Measurements from ENCODE around the gene ZNF48.

ZNF48 gene

GRCh38 chr16:30445408-30446202, 50.4 kb downstream of the ZNF48 start, which contains the start of gene SEPHS2:
TSS of gene SEPHS2 (minus strand) at chr16:30445874. CDS start at chr16:30445727, 147 bp downstream.
- Histone ChIP-seq H3K27me3 (peaks cover 0 to 6% of the 10 kb centered on the region in 2 donors), H3K9me3 (no peaks in the 10 kb centered on the region), H3K27ac (peak within 1 kb of the TSS; percentile 92 to 93), H3K4me1 (peaks cover 0 to 23% (median 15%) of the 10 kb centered on the region in 4 donors), H3K36me3 (peaks cover 0 to 15% (median 10%) of the 10 kb centered on the region in 3 donors), H3K4me3 (peak within 1 kb of the TSS; percentile 75 to 94)
- peak in 1 of 2 experiments; percentile 39 for TF ChIP-seq CTCF (IDR thresholded peaks at IDR 0.05)
- intact Hi-C loops (cut with DNase I; ENCODE audit: low total_unique reads) = loop anchor here (5.0 kb wide), 1 partner anchor 82 kb away; the partner anchor contains the start of gene ZNF768
- DNase-seq = peak; percentile 99 to 100

GRCh38 chr16:30446203-30446595, 51.0 kb downstream of the ZNF48 start:
- Histone ChIP-seq H3K36me3 (peaks cover 0 to 15% (median 10%) of the 10 kb centered on the region in 3 donors), H3K27me3 (peaks cover 0 to 6% of the 10 kb centered on the region in 2 donors), H3K4me1 (peaks cover 0 to 23% (median 15%) of the 10 kb centered on the region in 4 donors), H3K9me3 (no peaks in the 10 kb centered on the region), H3K27ac (peak overlapping the region; percentile 92 to 93), H3K4me3 (peak overlapping the region; percentile 75 to 94)
- TF ChIP-seq CTCF (IDR thresholded peaks at IDR 0.05) = no peak
- DNase-seq = no peak
- intact Hi-C loops (cut with DNase I; ENCODE audit: low total_unique reads) = loop anchor here (5.0 kb wide), 1 partner anchor 81 kb away; the partner anchor contains the start of gene ZNF768

GRCh38 chr16:30447512-30448226, 52.4 kb downstream of the ZNF48 start:
- Histone ChIP-seq H3K4me1 (peaks cover 0 to 23% (median 15%) of the 10 kb centered on the region in 4 donors), H3K27ac (no peak overlapping the region), H3K27me3 (peaks cover 0 to 6% of the 10 kb centered on the region in 2 donors), H3K4me3 (no peak overlapping the region), H3K36me3 (peaks cover 0 to 12% (median 10%) of the 10 kb centered on the region in 3 donors), H3K9me3 (no peaks in the 10 kb centered on the region)
- intact Hi-C loops (cut with DNase I; ENCODE audit: low total_unique reads) = loop anchor here (5.0 kb wide), 1 partner anchor 80 kb away; the partner anchor contains the start of gene ZNF768
- no peak for DNase-seq
- no peak for TF ChIP-seq CTCF (IDR thresholded peaks at IDR 0.05)

GRCh38 chr16:30449116-30449435, 53.9 kb downstream of the ZNF48 start:
- H3K9me3 ChIP-seq = no peaks in the 10 kb centered on the region
- H3K27ac ChIP-seq = no peak overlapping the region
- H3K36me3 ChIP-seq = no peaks in the 10 kb centered on the region
- no peak for DNase-seq
- TF ChIP-seq CTCF (IDR thresholded peaks at IDR 0.05) = no peak
- peaks cover 0 to 6% of the 10 kb centered on the region in 2 donors for H3K27me3 ChIP-seq
- H3K4me3 ChIP-seq = no peak overlapping the region
- intact Hi-C loops (cut with DNase I; ENCODE audit: low total_unique reads) = loop anchor here (5.0 kb wide), 1 partner anchor 78 kb away; the partner anchor contains the start of gene ZNF768
- peaks cover 0 to 17% (median 13%) of the 10 kb centered on the region in 4 donors for H3K4me1 ChIP-seq
